GM23248 (cell line): ENCODE data around the gene TFPI. TPM values are rescaled to one million over a fixed set of nuclear protein-coding genes. Genes with fewer than 3 reads are reported as not detected.

Source experiments
- DNase-seq: peaks from one replicate; pipeline ENCODE4 v3.0.0-alpha.2; 2015
- H2AFZ ChIP-seq: fragments of 200-600 bp; sonication (generic); 2 replicates; pipeline ENCODE4 v1.6.1; 2016; ENCODE audit warnings: antibody characterized with exemption
- H3F3A ChIP-seq: fragments of 200-600 bp; sonication (generic); 2 replicates; pipeline ENCODE4 v1.6.1; 2016; ENCODE audit warnings: mild to moderate bottlenecking, antibody characterized with exemption, mixed run types; ENCODE audit not compliant: insufficient read depth
- H3K27ac ChIP-seq: fragments of 200-600 bp; sonication (generic); 2 replicates; pipeline ENCODE4 v1.5.1; 2016; ENCODE audit warnings: mild to moderate bottlenecking
- H3K27me3 ChIP-seq: fragments of 200-600 bp; sonication (generic); replicated peaks from 2 replicates; pipeline ENCODE4 v1.6.1; 2016; ENCODE audit warnings: mild to moderate bottlenecking; ENCODE audit not compliant: insufficient read depth
- H3K36me3 ChIP-seq: fragments of 200-600 bp; sonication (generic); 2 replicates; pipeline ENCODE4 v1.6.1; 2016; ENCODE audit warnings: low read depth, mild to moderate bottlenecking
- H3K4me1 ChIP-seq: fragments of 200-600 bp; sonication (generic); 2 replicates; pipeline ENCODE4 v1.6.1; 2016; ENCODE audit warnings: mild to moderate bottlenecking; ENCODE audit not compliant: insufficient read depth
- H3K4me2 ChIP-seq: fragments of 200-600 bp; sonication (generic); one replicate; pipeline ENCODE4 v1.6.1; 2016; ENCODE audit warnings: mild to moderate bottlenecking; ENCODE audit not compliant: unreplicated experiment
- H3K4me3 ChIP-seq: fragments of 200-600 bp; sonication (generic); 2 replicates; pipeline ENCODE4 v1.5.1; 2016; ENCODE audit warnings: mild to moderate bottlenecking
- H3K79me2 ChIP-seq: fragments of 200-600 bp; sonication (generic); 2 replicates; pipeline ENCODE4 v1.6.1; 2016; ENCODE audit warnings: mild to moderate bottlenecking; ENCODE audit not compliant: insufficient read depth
- H3K9ac ChIP-seq: fragments of 200-600 bp; sonication (generic); 2 replicates; pipeline ENCODE4 v1.6.1; 2016; ENCODE audit warnings: mild to moderate bottlenecking
- H3K9me2 ChIP-seq: fragments of 200-600 bp; sonication (generic); 2 replicates; pipeline ENCODE4 v1.6.1; 2016; ENCODE audit warnings: mixed run types, mild to moderate bottlenecking, moderate library complexity; ENCODE audit not compliant: insufficient read depth
- H3K9me3 ChIP-seq: fragments of 200-600 bp; sonication (generic); one replicate; pipeline ENCODE4 v1.6.1; 2017; ENCODE audit warnings: low read depth
- H4K20me1 ChIP-seq: fragments of 200-600 bp; sonication (generic); 2 replicates; pipeline ENCODE4 v1.6.0; 2016; ENCODE audit not compliant: insufficient read depth
- EZH2 ChIP-seq: fragments of 200-600 bp; sonication (generic); IDR thresholded peaks from 2 replicates; pipeline ENCODE4 v1.6.1; 2018; ENCODE audit warnings: antibody characterized with exemption, mild to moderate bottlenecking; ENCODE audit not compliant: insufficient read depth, poor library complexity, severe bottlenecking
- EZH2phosphoT487 ChIP-seq: fragments of 200-600 bp; sonication (generic); IDR thresholded peaks from 2 replicates; pipeline ENCODE4 v1.6.1; 2018; ENCODE audit warnings: antibody characterized with exemption, moderate library complexity, mild to moderate bottlenecking, low read depth; ENCODE audit not compliant: insufficient read depth
- WGBS, 2 experiments: methylation state at CpG; one replicate each; pipeline ENCODE4 v1.1.6; 2015 to 2017; ENCODE audit warnings: low lambda C conversion rate in 2 of 2, low coverage in 1 of 2; ENCODE audit errors: missing lambda C conversion rate in 2 of 2; 5-methylcytosine and 5-hydroxymethylcytosine counted together
- in situ Hi-C: fragments of 300-500 bp; cut with MboI; formaldehyde crosslinking; loops from 2 replicates; pipeline ENCODE4 v1.15.0; 2020
- polyA plus RNA-seq: library from polyadenylated mRNA; unstranded; fragments of >200 nt; fragmentation: Nextera tagmentation; extraction: Ambion mirVana; gene quantifications from 2 replicates; pipeline ENCODE4 v1.2.1, GENCODE V29; 2016
- total RNA-seq: library from RNA; depleted of rRNA; stranded (reverse); fragments of >200 nt; shearing (Covaris generic); gene quantifications from 2 replicates; pipeline ENCODE4 v1.2.3, GENCODE V29; 2014

Gene TFPI
- total and polyA plus RNA-seq, 2 experiments from 2014 or later = 48.7 to 64.4 TPM

- no peaks in the 10 kb centered on the region for H3K9me2 ChIP-seq
- no peak overlapping the region for H3K4me2 ChIP-seq
- no peaks in the 10 kb centered on the region for H3K27me3 ChIP-seq
- TF ChIP-seq EZH2phosphoT487 (no peak), EZH2 (no peak)
- WGBS, 2 experiments = 61 to 62% methylated on average over 2 of the region's 2 CpGs
- H3K36me3 ChIP-seq = peaks cover 8% of the 10 kb centered on the region; the same call in 1 of the 2 replicates
- DNase-seq = no peak
- no peaks in the 10 kb centered on the region for H3F3A ChIP-seq
- in situ Hi-C loops = no loop called here
- H3K79me2 ChIP-seq = no peaks in the 10 kb centered on the region
- H3K27ac ChIP-seq = no peak overlapping the region
- H3K4me3 ChIP-seq = no peak overlapping the region
- H4K20me1 ChIP-seq = no peaks in the 10 kb centered on the region
- H3K9ac ChIP-seq = no peak overlapping the region
- no peaks in the 10 kb centered on the region for H3K9me3 ChIP-seq
- H3K4me1 ChIP-seq = no peaks in the 10 kb centered on the region
- no peak overlapping the region for H2AFZ ChIP-seq
Observed at GRCh38 chr2:187475499-187476248, 78.6 kb downstream of the TFPI start.

GRCh38 chr2:187470698-187471097 is 83.5 kb downstream of the TFPI start:
- TF ChIP-seq EZH2phosphoT487 = no peak
- TF ChIP-seq EZH2 = no peak
- no peak overlapping the region for H3K27ac ChIP-seq
- no peak for DNase-seq
- 96 to 100% methylated on average over 2 of the region's 2 CpGs for WGBS, 2 experiments
- H3K9me2 ChIP-seq = no peaks in the 10 kb centered on the region
- H3F3A ChIP-seq = no peaks in the 10 kb centered on the region
- no peak overlapping the region for H3K4me3 ChIP-seq
- no peaks in the 10 kb centered on the region for H3K79me2 ChIP-seq
- no peaks in the 10 kb centered on the region for H3K4me1 ChIP-seq
- in situ Hi-C loops = no loop called here
- H3K9ac ChIP-seq = no peak overlapping the region
- no peak overlapping the region for H3K4me2 ChIP-seq
- H3K36me3 ChIP-seq = peaks cover 3% of the 10 kb centered on the region; the same call in 1 of the 2 replicates
- H4K20me1 ChIP-seq = no peaks in the 10 kb centered on the region
- H3K9me3 ChIP-seq = no peaks in the 10 kb centered on the region
- no peak overlapping the region for H2AFZ ChIP-seq
- no peaks in the 10 kb centered on the region for H3K27me3 ChIP-seq

- H3K27ac ChIP-seq = no peak overlapping the region
- no peaks in the 10 kb centered on the region for H3F3A ChIP-seq
- no peaks in the 10 kb centered on the region for H3K4me1 ChIP-seq
- H2AFZ ChIP-seq = no peak overlapping the region
- H3K79me2 ChIP-seq = no peaks in the 10 kb centered on the region
- no peak overlapping the region for H3K4me2 ChIP-seq
- in situ Hi-C loops = no loop called here
- H4K20me1 ChIP-seq = no peaks in the 10 kb centered on the region
- no peaks in the 10 kb centered on the region for H3K9me3 ChIP-seq
- peaks cover 3% of the 10 kb centered on the region; the same call in 1 of the 2 replicates for H3K36me3 ChIP-seq
- no peak for DNase-seq
- no peak overlapping the region for H3K9ac ChIP-seq
- no peaks in the 10 kb centered on the region for H3K27me3 ChIP-seq
- H3K9me2 ChIP-seq = no peaks in the 10 kb centered on the region
- no peak overlapping the region for H3K4me3 ChIP-seq
- TF ChIP-seq EZH2phosphoT487 (no peak), EZH2 (no peak)
Observed at GRCh38 chr2:187469538-187469937, 84.7 kb downstream of the TFPI start.

- Histone ChIP-seq H3F3A (no peaks in the 10 kb centered on the region), H4K20me1 (no peaks in the 10 kb centered on the region), H3K4me1 (no peaks in the 10 kb centered on the region), H3K4me2 (no peak overlapping the region), H3K27ac (no peak overlapping the region), H2AFZ (no peak overlapping the region), H3K79me2 (no peaks in the 10 kb centered on the region), H3K27me3 (no peaks in the 10 kb centered on the region), H3K9me3 (no peaks in the 10 kb centered on the region), H3K4me3 (no peak overlapping the region), H3K36me3 (peaks cover 3% of the 10 kb centered on the region; the same call in 1 of the 2 replicates), H3K9me2 (no peaks in the 10 kb centered on the region), H3K9ac (no peak overlapping the region)
- no peak for DNase-seq
- TF ChIP-seq EZH2 (no peak), EZH2phosphoT487 (no peak)
- in situ Hi-C loops = no loop called here
Observed at GRCh38 chr2:187468262-187468661, 86.0 kb downstream of the TFPI start.
